Astrocyte (in vitro differentiated cells and primary cell): ENCODE measurements around the gene KHK. TPM values are rescaled to one million over a fixed set of nuclear protein-coding genes. Genes with fewer than 3 reads are reported as not detected.

Experiments
- DNase-seq: peaks from one replicate; pipeline ENCODE4 v3.0.0-alpha.2; 2010; ENCODE audit warnings: low read depth
- FAIRE-seq: peaks from 2 replicates; lab custom pipeline; 2011; peaks lifted over from hg19 to GRCh38; lab: Jason Lieb, UNC
- H2AFZ ChIP-seq: 2 replicates; pipeline ENCODE4 v1.6.0; 2012; ENCODE audit warnings: low read depth, low read length, inconsistent platforms
- H3K27ac ChIP-seq: 2 replicates; pipeline ENCODE4 v1.5.1; 2011; ENCODE audit warnings: low read depth, low read length, inconsistent platforms
- H3K27me3 ChIP-seq: 2 replicates; pipeline ENCODE4 v1.6.0; 2011; ENCODE audit warnings: low read length, inconsistent platforms; ENCODE audit not compliant: insufficient read depth
- H3K36me3 ChIP-seq: 2 replicates; pipeline ENCODE4 v1.5.1; 2011; ENCODE audit warnings: low read length, inconsistent platforms; ENCODE audit not compliant: insufficient read depth
- H3K4me1 ChIP-seq: 2 replicates; pipeline ENCODE4 v1.5.1; 2011; ENCODE audit warnings: low read length, inconsistent platforms; ENCODE audit not compliant: insufficient read depth
- H3K4me2 ChIP-seq: 2 replicates; pipeline ENCODE4 v1.6.0; 2012; ENCODE audit warnings: low read length, inconsistent platforms
- H3K4me3 ChIP-seq: 2 replicates; pipeline ENCODE4 v1.5.1; 2011; ENCODE audit warnings: low read depth, mild to moderate bottlenecking, low read length, inconsistent platforms; ENCODE audit not compliant: insufficient read depth
- H3K79me2 ChIP-seq: 2 replicates; pipeline ENCODE4 v1.6.0; 2012; ENCODE audit warnings: mild to moderate bottlenecking, low read length, inconsistent platforms; ENCODE audit not compliant: insufficient read depth
- H3K9ac ChIP-seq: 2 replicates; pipeline ENCODE4 v1.6.0; 2012; ENCODE audit warnings: mild to moderate bottlenecking, low read length, inconsistent platforms
- H3K9me3 ChIP-seq: 2 replicates; pipeline ENCODE4 v1.5.1; 2012; ENCODE audit warnings: low read depth, mild to moderate bottlenecking, low read length, inconsistent platforms; ENCODE audit not compliant: insufficient read depth
- H4K20me1 ChIP-seq: 2 replicates; pipeline ENCODE4 v1.6.0; 2012; ENCODE audit warnings: low read length, inconsistent platforms; ENCODE audit not compliant: insufficient read depth
- H3K27ac Mint-ChIP-seq: one replicate; pipeline ENCODE4 v1.8.0; 2021; ENCODE audit warnings: mild to moderate bottlenecking, mixed read lengths; ENCODE audit not compliant: unreplicated experiment
- H3K27me3 Mint-ChIP-seq: one replicate; pipeline ENCODE4 v1.8.0; 2021; ENCODE audit warnings: low read depth, mixed read lengths; ENCODE audit not compliant: unreplicated experiment
- H3K36me3 Mint-ChIP-seq: one replicate; pipeline ENCODE4 v1.8.0; 2021; ENCODE audit warnings: low read depth, mixed read lengths; ENCODE audit not compliant: unreplicated experiment
- H3K4me1 Mint-ChIP-seq: one replicate; pipeline ENCODE4 v1.8.0; 2021; ENCODE audit warnings: low read depth, mixed read lengths; ENCODE audit not compliant: unreplicated experiment
- H3K4me3 Mint-ChIP-seq: one replicate; pipeline ENCODE4 v1.8.0; 2021; ENCODE audit warnings: mild to moderate bottlenecking, moderate library complexity, mixed read lengths; ENCODE audit not compliant: unreplicated experiment
- H3K9me3 Mint-ChIP-seq: one replicate; pipeline ENCODE4 v1.8.0; 2021; ENCODE audit warnings: mild to moderate bottlenecking, mixed read lengths; ENCODE audit not compliant: unreplicated experiment
- CTCF ChIP-seq: IDR thresholded peaks from 2 replicates; pipeline ENCODE4 v1.5.1; 2011; ENCODE audit warnings: low read depth, mild to moderate bottlenecking, inconsistent platforms, low read length, moderate library complexity; ENCODE audit not compliant: insufficient read depth
- EZH2 ChIP-seq: IDR thresholded peaks from 2 replicates; pipeline ENCODE4 v1.6.1; 2012; ENCODE audit warnings: mild to moderate bottlenecking, low read length, inconsistent platforms; ENCODE audit not compliant: insufficient read depth
- total RNA-seq: library from RNA; stranded (reverse); gene quantifications from 2 replicates; pipeline ENCODE4 v1.2.1, GENCODE V29; 2021

KHK gene
- total RNA-seq, 1 donor from 2014 or later: 0.95 TPM

GRCh38 chr2:27067385-27067784 is 19.2 kb upstream of the KHK start:
- Histone ChIP-seq H3K4me2 (no peak overlapping the region), H3K27me3 (no peaks in the 10 kb centered on the region), H3K27ac (no peak overlapping the region), H3K4me1 (peaks cover 28% of the 10 kb centered on the region), H3K36me3 (peaks cover 35% of the 10 kb centered on the region), H3K4me3 (no peak overlapping the region), H4K20me1 (peaks cover 68% of the 10 kb centered on the region), H3K9me3 (no peaks in the 10 kb centered on the region), H2AFZ (no peak overlapping the region), H3K79me2 (peaks cover 52% of the 10 kb centered on the region), H3K9ac (no peak overlapping the region)
- DNase-seq: no peak
- no peak for FAIRE-seq
- Mint-ChIP-seq H3K4me1 (peaks cover 24% of the 10 kb centered on the region), H3K27me3 (no peaks in the 10 kb centered on the region), H3K4me3 (no peak overlapping the region), H3K36me3 (peaks cover 23% of the 10 kb centered on the region), H3K9me3 (no peaks in the 10 kb centered on the region), H3K27ac (no peak overlapping the region)
- TF ChIP-seq CTCF (no peak), EZH2 (no peak)

- peak overlapping the region; percentile 97 for H3K4me2 ChIP-seq
- peaks cover 52% of the 10 kb centered on the region for H3K79me2 ChIP-seq
- TF ChIP-seq EZH2: no peak
- TF ChIP-seq CTCF: no peak
- Mint-ChIP-seq H3K36me3 (peaks cover 21% of the 10 kb centered on the region), H3K4me1 (peaks cover 29% of the 10 kb centered on the region), H3K9me3 (no peaks in the 10 kb centered on the region), H3K27me3 (no peaks in the 10 kb centered on the region), H3K27ac (peak overlapping the region; percentile 88), H3K4me3 (peak overlapping the region; percentile 98)
- peak overlapping the region; percentile 98 for H3K4me3 ChIP-seq
- H3K36me3 ChIP-seq: peaks cover 35% of the 10 kb centered on the region
- FAIRE-seq: no peak
- peak overlapping the region; percentile 96 for H3K9ac ChIP-seq
- no peak overlapping the region for H3K27ac ChIP-seq
- no peak for DNase-seq
- no peak overlapping the region for H2AFZ ChIP-seq
- peaks cover 53% of the 10 kb centered on the region for H4K20me1 ChIP-seq
- H3K27me3 ChIP-seq: no peaks in the 10 kb centered on the region
- H3K4me1 ChIP-seq: peaks cover 42% of the 10 kb centered on the region
- no peaks in the 10 kb centered on the region for H3K9me3 ChIP-seq
Measured at GRCh38 chr2:27069436-27069835, 17.1 kb upstream of the KHK start.

GRCh38 chr2:27069961-27070618 is 16.5 kb upstream of the KHK start:
- H3K27ac ChIP-seq: no peak overlapping the region
- peaks cover 51% of the 10 kb centered on the region for H4K20me1 ChIP-seq
- H3K79me2 ChIP-seq: peaks cover 51% of the 10 kb centered on the region

More at GRCh38 chr2:27069961-27070618, 16.5 kb upstream of the KHK start:
- Mint-ChIP-seq H3K36me3 (peaks cover 20% of the 10 kb centered on the region), H3K9me3 (no peaks in the 10 kb centered on the region), H3K4me3 (peak overlapping the region; percentile 98), H3K4me1 (peaks cover 33% of the 10 kb centered on the region), H3K27me3 (no peaks in the 10 kb centered on the region), H3K27ac (peak overlapping the region; percentile 94)
- peak overlapping the region; percentile 98 for H3K4me3 ChIP-seq
- TF ChIP-seq CTCF (no peak), EZH2 (no peak)
- FAIRE-seq: no peak
- peaks cover 47% of the 10 kb centered on the region for H3K4me1 ChIP-seq
- H3K36me3 ChIP-seq: peaks cover 32% of the 10 kb centered on the region
- no peaks in the 10 kb centered on the region for H3K9me3 ChIP-seq
- H3K4me2 ChIP-seq: peak overlapping the region; percentile 97
- H2AFZ ChIP-seq: no peak overlapping the region
- no peak for DNase-seq
- no peaks in the 10 kb centered on the region for H3K27me3 ChIP-seq
- peak overlapping the region; percentile 96 for H3K9ac ChIP-seq
